Kidney (tissue), 14 donors: Measurements from ENCODE around the gene PIM3. TPM values are rescaled to one million over a fixed set of nuclear protein-coding genes. Genes with fewer than 3 reads are reported as not detected.

Source experiments
- DNase-seq, 5 donors: peaks; one replicate each; pipeline ENCODE4 v3.0.0-alpha.2; 2013 to 2020
- FAIRE-seq: peaks from 2 replicates; lab custom pipeline; 2012; peaks lifted over from hg19 to GRCh38; lab: Jason Lieb, UNC
- H3K27ac ChIP-seq, 2 donors: one replicate each; pipeline ENCODE4 v1.7.0; 2013; ENCODE audit warnings: low read depth in 2 of 2, low read length in 2 of 2, inconsistent platforms in 1 of 2
- H3K27me3 ChIP-seq: one replicate; pipeline ENCODE4 v1.7.1; 2013; ENCODE audit warnings: low read length, inconsistent platforms; ENCODE audit not compliant: control insufficient read depth, insufficient read depth
- H3K36me3 ChIP-seq, 3 donors: one replicate each; pipeline versions ENCODE4 v1.7.0 to v1.7.1; 2013; ENCODE audit warnings: low read length in 3 of 3, control low read depth in 1 of 3, inconsistent platforms in 1 of 3; ENCODE audit not compliant: insufficient read depth in 3 of 3, control insufficient read depth in 2 of 3
- H3K4me1 ChIP-seq, 3 donors: one replicate each; pipeline versions ENCODE4 v1.7.0 to v1.7.1; 2013; ENCODE audit warnings: low read length in 3 of 3, inconsistent platforms in 1 of 3, low read depth in 1 of 3; ENCODE audit not compliant: control insufficient read depth in 2 of 3, insufficient read depth in 2 of 3
- H3K4me3 ChIP-seq, 3 donors: one replicate each; pipeline versions ENCODE4 v1.7.0 to v1.8.1; 2013; ENCODE audit warnings: low read length in 3 of 3, control low read depth in 1 of 3, inconsistent platforms in 1 of 3
- H3K9ac ChIP-seq, 3 donors: one replicate each; pipeline versions ENCODE4 v1.7.0 to v1.7.1; 2013; ENCODE audit warnings: low read length in 3 of 3, control low read depth in 1 of 3, inconsistent platforms in 1 of 3
- H3K9me3 ChIP-seq, 3 donors: one replicate each; pipeline versions ENCODE4 v1.7.0 to v1.7.1; 2013; ENCODE audit warnings: low read length in 3 of 3, control low read depth in 1 of 3, inconsistent platforms in 1 of 3; ENCODE audit not compliant: control insufficient read depth in 2 of 3, insufficient read depth in 1 of 3
- intact Hi-C: fragments of 100-400 bp; cut with DNase I; formaldehyde crosslinking; loops from one replicate; pipeline ENCODE4 v1.11.1; 2022
- polyA plus RNA-seq: library from polyadenylated mRNA; stranded (reverse); fragments of 350-450 nt; fragmentation: Illumina TruSeq; extraction: RNeasy Lipid Tissue Mini Kit (QIAGEN cat#74804); gene quantifications from one replicate; pipeline ENCODE4 v1.2.3, GENCODE V29; 2014; ENCODE audit warnings: low read depth, low replicate concordance; ENCODE audit not compliant: insufficient read depth
- total RNA-seq: library from RNA; stranded (reverse); fragmentation: NEBNext Ultra II Directional; extraction: Animal tissue kit (Norgen Biotek cat#: 25700); gene quantifications from one replicate; pipeline ENCODE4 v1.2.1, GENCODE V29; 2021
- TF ChIP-seq, protein P1 (sequence below): IDR thresholded peaks from 3 replicates; pipeline ENCODE4 v1.5.1; 2012; ENCODE audit warnings: mild to moderate bottlenecking, moderate library complexity, borderline replicate concordance; ENCODE audit not compliant: insufficient read depth; ENCODE audit errors: extremely low read depth
- donor health status: control.
- donor health status: control.
- donor health status: control.
- donor health status: control.
- donor health status: control.
- donor health status: DM: yes; HTN: yes; CAD: no.
- donor health status: Normal renal cell carcinoma (clear cell type).

Gene PIM3
- total and polyA plus RNA-seq, 2 donors from 2014 or later = 96.5 to 107 TPM

DNA sequence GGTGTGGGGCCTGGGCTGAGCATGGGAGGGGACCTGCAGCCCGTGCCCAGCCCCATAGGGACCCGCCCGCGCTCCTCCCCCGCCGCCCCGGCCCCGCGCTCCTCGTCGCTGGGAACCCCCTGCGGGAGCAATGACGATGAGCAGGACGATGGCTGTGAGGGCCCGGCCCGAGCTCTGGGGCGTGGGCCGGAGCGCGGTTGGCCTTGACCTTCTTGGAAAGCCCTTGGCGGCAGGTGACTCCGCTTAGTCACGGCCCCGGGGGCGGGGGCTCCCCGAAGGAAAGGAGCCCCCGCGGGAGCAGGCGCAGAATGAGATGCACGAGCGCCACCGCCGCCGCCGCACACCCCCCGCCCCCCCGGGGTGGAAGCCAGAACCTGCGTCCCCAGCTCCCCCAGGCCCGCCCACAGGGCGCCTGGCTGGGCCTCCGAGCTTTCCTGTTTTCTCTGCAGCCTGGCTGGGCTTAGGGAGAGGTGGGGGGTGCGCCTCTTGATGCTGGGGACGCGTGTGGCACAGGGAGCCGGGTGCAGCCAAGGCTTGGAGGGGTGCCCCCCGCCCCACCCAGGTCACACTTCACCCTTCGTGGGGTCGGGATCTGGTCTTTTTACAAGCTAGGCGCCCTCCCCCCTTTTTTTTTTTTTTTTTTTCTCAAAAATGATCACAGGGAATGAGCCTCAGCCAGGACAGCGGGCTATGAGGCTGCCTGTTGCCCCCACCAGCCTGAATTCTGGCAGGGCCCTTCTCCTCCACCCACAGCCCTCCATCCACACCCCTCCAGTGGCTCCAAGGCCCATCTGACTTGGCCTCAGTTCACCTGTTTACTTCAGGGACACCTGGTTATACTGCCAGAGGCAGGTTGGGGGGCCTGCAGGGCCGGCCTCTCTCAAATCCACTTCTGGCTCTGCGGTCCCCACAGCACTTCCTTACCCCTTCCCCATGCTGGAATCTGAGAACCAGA lies 24.3 kb upstream of the PIM3 start:
- Histone ChIP-seq H3K27me3 (no peaks in the 10 kb centered on the region), H3K4me3 (no peak overlapping the region), H3K9me3 (no peaks in the 10 kb centered on the region), H3K36me3 (no peaks in the 10 kb centered on the region), H3K27ac (peak overlapping the region; percentile 92 to 96), H3K9ac (peak overlapping the region in 1 of 3 donors; percentile 67), H3K4me1 (peaks cover 0 to 33% (median 3%) of the 10 kb centered on the region in 3 donors)
- intact Hi-C loops = no loop called here
- peak; percentile 54 to 99 (median 79) for DNase-seq
- no peak for FAIRE-seq
- TF ChIP-seq, protein P1, sequence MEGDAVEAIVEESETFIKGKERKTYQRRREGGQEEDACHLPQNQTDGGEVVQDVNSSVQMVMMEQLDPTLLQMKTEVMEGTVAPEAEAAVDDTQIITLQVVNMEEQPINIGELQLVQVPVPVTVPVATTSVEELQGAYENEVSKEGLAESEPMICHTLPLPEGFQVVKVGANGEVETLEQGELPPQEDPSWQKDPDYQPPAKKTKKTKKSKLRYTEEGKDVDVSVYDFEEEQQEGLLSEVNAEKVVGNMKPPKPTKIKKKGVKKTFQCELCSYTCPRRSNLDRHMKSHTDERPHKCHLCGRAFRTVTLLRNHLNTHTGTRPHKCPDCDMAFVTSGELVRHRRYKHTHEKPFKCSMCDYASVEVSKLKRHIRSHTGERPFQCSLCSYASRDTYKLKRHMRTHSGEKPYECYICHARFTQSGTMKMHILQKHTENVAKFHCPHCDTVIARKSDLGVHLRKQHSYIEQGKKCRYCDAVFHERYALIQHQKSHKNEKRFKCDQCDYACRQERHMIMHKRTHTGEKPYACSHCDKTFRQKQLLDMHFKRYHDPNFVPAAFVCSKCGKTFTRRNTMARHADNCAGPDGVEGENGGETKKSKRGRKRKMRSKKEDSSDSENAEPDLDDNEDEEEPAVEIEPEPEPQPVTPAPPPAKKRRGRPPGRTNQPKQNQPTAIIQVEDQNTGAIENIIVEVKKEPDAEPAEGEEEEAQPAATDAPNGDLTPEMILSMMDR = no peak

DNA sequence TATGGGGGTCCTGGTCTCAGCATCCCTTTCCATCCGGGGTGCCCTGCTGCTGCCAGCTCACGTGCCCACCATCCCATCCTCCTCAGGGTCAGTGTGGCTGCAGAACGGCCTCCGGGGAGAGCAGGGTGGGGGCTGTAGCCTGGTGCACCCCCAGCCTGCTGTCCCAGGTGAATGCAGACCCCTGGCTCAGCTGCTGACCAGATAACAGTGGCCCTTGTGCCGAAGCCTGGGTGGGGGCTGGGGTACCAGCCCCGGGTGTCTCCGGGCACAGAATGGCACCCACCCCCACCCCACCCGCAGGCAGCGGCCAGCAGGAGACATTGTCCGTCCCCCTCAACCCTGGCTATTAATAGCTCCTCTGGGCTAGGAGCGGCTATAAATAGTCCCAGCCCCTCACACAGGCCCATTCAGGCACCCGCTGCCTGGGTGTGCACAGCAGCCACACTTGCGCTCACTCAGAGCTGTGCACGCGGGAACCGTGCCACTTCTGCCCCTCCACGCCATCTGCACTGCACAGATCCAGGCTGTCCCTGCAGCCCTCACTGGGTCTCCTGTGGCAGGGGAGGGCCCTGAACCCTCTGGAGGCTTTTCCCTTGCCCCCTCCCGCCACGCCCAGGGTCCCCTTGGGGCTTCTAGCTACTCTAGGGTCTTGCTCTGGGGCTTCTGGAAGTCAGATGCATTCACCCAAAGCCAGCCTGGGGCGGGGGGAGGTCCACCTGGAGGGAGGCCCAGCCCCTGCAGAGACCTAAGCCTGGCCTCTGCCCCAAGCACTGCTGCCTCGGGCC lies 23.4 kb upstream of the PIM3 start:
- TF ChIP-seq, protein P1 = no peak
- intact Hi-C loops = no loop called here
- Histone ChIP-seq H3K4me1 (peaks cover 0 to 31% (median 3%) of the 10 kb centered on the region in 3 donors), H3K9me3 (no peaks in the 10 kb centered on the region), H3K9ac (peak overlapping the region in 1 of 3 donors; percentile 67), H3K36me3 (no peaks in the 10 kb centered on the region), H3K27me3 (no peaks in the 10 kb centered on the region), H3K4me3 (no peak overlapping the region), H3K27ac (peak overlapping the region; percentile 92 to 96)
- FAIRE-seq (no peak), DNase-seq (peak in 1 of 5 donors; percentile 55)

GRCh38 chr22:49937758-49938564 lies 22.6 kb upstream of the PIM3 start:
- peaks cover 0 to 31% (median 3%) of the 10 kb centered on the region in 3 donors for H3K4me1 ChIP-seq
- H3K9me3 ChIP-seq = no peaks in the 10 kb centered on the region
- H3K9ac ChIP-seq = peak overlapping the region in 1 of 3 donors; percentile 67
- FAIRE-seq (no peak), DNase-seq (peak in 2 of 5 donors; percentile 46 to 54)
- peak overlapping the region; percentile 92 to 96 for H3K27ac ChIP-seq
- no peak overlapping the region for H3K4me3 ChIP-seq
- H3K27me3 ChIP-seq = no peaks in the 10 kb centered on the region
- intact Hi-C loops = no loop called here
- TF ChIP-seq, protein P1 = no peak
- no peaks in the 10 kb centered on the region for H3K36me3 ChIP-seq
